Measurements from ENCODE around the gene HOXA10.

The HOXA10 gene

DNA sequence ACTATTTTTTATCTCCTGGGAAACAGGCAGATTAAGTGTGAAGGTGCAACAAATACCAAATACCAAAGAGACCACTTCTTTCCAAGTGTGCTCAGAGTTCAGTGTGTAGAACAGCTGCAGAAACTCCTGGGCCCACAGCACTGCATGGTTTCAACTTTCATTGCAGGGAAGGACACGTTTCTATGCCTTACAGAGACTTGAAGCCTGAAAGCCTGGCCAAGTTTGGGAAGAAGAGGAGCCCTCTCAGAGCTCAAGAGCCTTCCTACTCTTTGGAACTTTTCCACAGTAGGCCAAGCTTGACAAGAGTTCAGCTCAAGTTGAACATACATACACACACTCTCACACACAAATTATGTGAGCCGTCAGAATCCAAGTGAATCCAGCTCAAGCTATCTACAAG lies 46.1 kb downstream of the HOXA10 start:
- DNase-seq: no peak

DNA sequence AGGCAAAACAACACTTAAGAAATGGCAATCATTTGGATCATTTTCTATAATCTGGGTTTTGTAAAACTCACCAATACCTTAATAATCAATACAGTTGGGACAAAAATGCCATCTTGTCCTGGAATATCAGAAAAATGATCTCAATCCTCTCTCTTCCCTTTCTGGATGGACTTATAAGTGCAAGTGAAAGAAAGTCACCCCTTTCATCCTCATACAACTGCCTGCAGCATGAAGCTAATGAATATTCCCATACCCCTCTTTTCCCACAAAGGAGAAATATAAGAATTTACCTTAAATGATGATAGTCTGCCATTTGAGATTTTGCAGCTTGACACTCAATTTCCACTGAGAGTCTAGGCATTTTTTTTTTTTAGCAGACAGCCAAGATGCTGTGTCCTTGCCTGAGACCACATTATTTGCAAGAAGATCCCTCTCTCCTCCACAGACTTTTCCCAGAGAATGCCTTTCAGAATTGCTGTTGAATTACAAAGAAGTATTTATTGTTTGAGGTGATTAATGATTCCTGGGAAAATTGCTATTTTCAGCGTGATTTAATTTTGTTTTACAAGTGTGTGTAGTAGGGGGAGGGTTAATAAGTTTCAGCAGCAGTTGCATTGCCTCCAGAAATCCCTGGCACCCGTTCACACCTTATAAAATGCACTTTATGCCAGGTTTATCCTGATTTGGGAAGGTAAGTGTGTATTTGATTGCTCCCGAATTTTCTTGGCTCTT lies 47.4 kb downstream of the HOXA10 start:
- DNase-seq: no peak

DNA sequence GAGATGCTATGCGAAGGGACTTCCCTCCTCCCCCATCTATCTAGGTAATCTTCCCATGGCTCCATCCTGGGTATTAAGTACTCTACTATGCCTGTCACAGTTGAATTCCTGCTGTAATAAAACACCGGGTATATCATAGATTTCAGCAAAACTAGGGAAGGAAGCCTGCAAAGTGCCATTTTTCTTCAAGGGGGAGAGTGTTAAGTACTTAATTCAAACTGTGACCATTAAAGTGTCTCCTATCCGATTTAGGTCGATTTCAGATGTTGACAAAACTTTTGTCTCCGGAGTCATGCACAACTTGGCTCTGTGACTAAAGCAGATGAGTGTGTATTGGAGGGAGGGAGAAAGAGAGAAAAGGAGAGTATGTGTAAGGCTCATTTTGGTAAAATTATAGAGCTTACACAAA lies 48.1 kb downstream of the HOXA10 start:
- no peak for DNase-seq

DNA sequence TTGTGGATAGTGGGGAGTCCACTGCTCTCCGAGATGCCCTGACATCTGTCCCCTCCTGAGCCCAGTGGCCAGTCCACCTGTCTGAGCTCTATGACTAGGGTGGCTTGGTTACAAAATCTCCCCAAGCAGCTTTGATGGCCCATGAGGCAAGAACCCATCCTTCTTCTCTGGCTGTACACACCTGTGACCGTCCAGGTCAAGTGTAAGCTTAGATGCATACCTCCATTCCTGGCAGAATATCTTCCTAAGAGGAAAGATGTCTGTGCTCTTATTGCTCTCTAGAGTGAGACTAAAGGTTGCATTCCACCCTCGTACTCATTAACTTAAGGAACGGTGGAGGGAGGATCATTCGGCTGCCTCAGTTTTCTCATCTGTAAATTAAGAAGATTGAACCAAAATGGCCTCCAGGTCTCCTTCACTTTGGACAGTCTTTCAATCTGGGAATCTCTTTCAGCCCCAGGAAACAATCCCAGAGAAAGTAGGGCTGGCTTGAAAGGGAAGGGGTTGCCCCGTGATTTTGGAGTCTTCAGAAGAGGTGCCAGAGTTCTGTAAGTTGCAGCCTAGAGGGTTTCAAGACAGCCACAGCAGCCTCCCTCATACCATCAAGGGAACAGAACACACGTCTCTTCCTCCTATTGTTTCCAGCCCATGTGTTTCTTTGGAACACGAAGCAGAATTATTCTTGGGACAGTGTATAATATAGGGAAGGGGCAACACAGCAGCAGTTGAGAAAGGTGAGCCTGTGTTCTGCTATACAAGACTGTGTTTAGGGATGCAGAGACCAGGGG lies 49.0 kb downstream of the HOXA10 start:
- no peak for DNase-seq

DNA sequence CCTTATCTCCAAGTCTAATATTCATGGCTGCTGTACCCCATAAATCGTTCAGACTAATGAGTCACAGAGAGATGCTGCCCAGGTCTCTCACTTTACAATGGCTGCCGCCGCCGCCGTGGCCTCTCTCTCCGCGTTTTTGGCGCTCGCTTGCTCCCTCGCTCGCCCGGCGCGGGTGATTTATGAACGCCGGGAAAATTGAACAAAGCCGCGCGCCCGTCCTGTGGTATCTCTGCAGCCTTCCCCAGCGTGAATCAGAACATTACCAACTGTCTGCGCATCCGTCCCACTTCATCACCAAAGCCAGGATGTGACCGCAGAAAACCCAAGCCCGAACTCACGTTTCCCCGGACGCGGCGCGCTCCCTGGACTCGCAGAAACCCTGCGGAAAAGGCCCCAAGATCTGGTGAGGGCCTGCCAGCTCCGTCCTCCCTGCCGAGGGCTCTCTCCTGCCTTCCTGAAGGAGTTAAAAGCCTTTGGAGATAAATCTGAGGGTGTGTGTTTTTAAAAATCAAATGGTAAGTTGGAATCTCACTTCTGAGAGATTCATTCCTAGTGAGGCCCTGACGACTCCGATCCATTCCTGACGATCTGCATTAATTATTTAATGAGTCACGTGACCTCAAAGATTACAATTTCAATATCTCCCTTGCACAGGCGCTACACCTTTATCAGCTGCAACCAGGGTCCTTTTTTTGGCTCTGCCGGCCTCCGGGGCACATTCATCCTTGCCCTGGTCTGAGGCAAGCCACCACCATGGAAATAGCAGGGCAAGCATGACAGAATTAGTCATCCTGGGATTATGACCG lies 49.8 kb downstream of the HOXA10 start:
- no peak for DNase-seq

DNA sequence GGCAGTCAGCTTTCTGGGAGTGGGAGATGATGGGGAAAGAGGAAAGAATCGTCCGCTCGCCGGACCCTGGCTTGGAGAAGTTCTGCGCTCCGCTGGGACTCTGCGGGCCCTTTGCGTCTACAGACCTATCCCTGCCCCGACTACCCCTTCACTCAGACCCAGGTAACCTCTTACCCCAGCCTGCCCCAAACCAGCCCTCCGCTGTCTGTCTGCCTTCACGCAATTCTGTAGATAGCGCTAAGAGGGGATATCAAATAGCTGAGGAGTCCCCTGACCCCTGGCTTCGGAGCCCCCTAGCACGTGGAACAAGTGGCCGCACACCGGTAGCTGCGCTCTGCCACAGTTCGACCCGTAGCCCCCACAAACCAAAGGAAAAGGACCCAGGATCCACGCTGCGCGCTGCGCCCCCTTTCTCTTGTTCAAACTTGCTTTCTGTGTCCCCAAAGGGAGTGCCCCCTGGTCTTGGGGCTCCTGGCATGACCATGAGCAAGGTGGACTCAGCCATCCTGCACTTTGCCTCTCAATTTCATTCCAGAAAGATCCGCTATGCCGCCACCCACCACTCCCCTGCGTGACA lies 50.6 kb downstream of the HOXA10 start:
- DNase-seq: no peak

DNA sequence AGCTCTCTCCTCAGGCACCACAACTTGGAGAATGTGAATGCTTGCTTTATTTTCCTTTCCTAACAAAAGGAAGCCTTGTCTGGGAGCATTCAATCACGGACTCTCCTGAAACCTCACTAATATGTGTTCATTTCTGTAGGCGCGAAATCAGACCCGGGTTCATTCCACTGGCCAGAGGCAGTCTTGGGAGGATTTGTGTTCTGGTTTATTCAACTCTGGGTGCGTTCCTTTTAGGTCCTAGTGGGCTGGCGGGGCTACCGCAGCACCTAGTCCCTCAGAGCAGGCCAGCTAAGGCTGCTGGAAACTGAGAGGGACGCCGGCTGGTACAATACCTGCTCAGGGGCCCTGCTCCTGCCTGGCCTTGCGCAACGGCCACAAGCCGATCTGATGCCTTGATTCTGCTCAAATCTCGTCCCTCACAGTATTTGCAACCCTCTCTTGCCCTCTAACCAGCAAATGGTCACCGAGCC lies 51.1 kb downstream of the HOXA10 start:
- DNase-seq: no peak

DNA sequence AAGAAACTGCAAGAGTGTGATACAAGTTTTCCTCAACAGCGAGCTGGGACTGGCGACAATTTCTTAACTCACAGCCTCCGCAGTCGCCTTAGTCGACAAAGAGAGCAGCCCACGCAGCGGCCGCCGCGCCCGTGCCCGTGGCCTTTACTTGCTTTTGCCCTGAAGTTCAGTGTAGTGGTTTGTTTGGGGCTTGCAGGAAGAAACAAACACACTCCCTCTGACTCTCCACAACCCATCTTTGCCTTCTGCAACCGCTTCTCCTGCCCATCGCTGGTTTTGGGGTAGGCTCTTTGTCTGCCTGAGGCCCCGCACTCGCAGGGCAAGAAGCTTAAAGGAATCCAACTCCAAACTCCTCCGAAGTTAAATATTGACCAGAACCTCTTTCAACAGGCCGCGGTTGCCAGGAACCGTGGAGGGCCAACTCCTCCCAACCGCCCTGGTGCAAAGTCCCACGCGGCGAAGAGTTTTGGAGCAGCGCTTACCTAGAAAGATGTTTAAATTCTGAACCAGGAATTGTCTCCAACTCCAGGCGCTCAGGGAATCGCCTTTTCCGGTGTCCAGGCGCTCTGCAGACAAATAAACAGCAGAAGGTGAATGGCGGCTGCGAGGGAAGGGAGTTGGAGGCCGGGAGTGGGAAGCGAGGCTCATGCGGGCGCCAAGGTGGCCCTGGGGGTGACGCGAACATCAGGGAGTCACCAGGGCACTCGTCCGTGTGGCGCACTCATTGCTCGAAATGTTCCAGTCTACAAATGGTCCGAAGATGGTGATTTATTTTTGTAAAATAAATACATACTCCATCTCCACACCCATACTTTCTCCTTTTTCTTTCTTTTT lies 51.8 kb downstream of the HOXA10 start:
- DNase-seq: no peak

DNA sequence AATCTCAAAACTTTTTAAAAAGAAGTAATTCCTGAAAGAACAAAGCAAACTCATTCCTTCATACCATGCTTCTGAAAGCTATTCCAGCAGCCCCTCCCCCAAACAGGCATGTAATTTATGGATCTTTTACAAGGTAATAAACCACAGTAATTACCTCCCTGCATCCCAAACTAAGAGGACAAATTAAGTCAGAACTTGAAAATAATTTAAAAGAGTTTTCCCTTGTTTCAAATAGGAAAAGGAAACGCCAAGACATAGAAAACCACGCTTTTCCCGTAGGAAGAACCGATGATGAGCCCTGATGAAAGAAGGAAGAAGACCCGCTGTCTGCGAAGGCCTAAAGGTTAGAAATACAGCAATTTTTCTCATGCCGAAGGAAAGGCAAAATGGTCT lies 52.4 kb downstream of the HOXA10 start:
- no peak for DNase-seq
